Sigmoid colon (tissue), 7 donors: ENCODE results near the gene INPP5D. TPM values are rescaled to one million over a fixed set of nuclear protein-coding genes. Genes with fewer than 3 reads are reported as not detected.

ENCODE experiments used
- DNase-seq: peaks from one replicate; pipeline ENCODE4 v3.0.0-alpha.2; 2019
- H3K27ac ChIP-seq, 4 donors: fragments of 200-600 bp; sonication (generic); one replicate each; pipeline ENCODE4 v1.5.1; 2016 to 2019; ENCODE audit warnings: mild to moderate bottlenecking in 1 of 4
- H3K27me3 ChIP-seq, 3 donors: fragments of 200-600 bp; sonication (generic); one replicate each; pipeline ENCODE4 v1.5.1; 2019; ENCODE audit warnings: mild to moderate bottlenecking in 1 of 3
- H3K36me3 ChIP-seq, 4 donors: fragments of 200-600 bp; sonication (generic); one replicate each; pipeline ENCODE4 v1.5.1; 2016 to 2019
- H3K4me1 ChIP-seq, 4 donors: fragments of 200-600 bp; sonication (generic); one replicate each; pipeline ENCODE4 v1.5.1; 2017 to 2019
- H3K4me3 ChIP-seq, 4 donors: fragments of 200-600 bp; sonication (generic); one replicate each; pipeline ENCODE4 v1.5.1; 2017 to 2019; ENCODE audit warnings: mild to moderate bottlenecking in 2 of 4, moderate library complexity in 1 of 4
- H3K9me3 ChIP-seq, 4 donors: fragments of 200-600 bp in 3 of 4; sonication (generic) in 3 of 4; one replicate each; pipeline versions ENCODE4 v1.5.1 to v1.6.1; 2013 to 2019
- EP300 ChIP-seq, 4 donors: sonication (generic); formaldehyde crosslinking; IDR thresholded peaks; one replicate each; pipeline ENCODE4 v1.6.1; 2017; ENCODE audit warnings: antibody characterized with exemption in 4 of 4
- POLR2A ChIP-seq, 2 donors: fragments of 450-650 bp; IDR thresholded peaks; one replicate each; pipeline ENCODE4 v1.6.1; 2016; ENCODE audit warnings: antibody characterized with exemption in 2 of 2, mild to moderate bottlenecking in 2 of 2, moderate library complexity in 2 of 2
- POLR2AphosphoS5 ChIP-seq, 4 donors: sonication (generic); formaldehyde crosslinking; IDR thresholded peaks; one replicate each; pipeline ENCODE4 v1.6.1; 2017; ENCODE audit warnings: antibody characterized with exemption in 4 of 4
- WGBS, 2 donors: extraction: QIAGEN DNeasy Blood & Tissue Kit; methylation state at CpG; one replicate each; pipeline ENCODE4 v1.1.7; 2013; 5-methylcytosine and 5-hydroxymethylcytosine counted together
- intact Hi-C: fragments of 100-400 bp; cut with DNase I; formaldehyde crosslinking; loops from one replicate; pipeline ENCODE4 v1.15.1; 2023
- polyA plus RNA-seq, 3 donors: library from polyadenylated mRNA; stranded (reverse); fragments of 200-250 nt; gene quantifications; one replicate each; pipeline ENCODE4 v1.2.3, GENCODE V29; 2013
- total RNA-seq, 4 donors: library from RNA; depleted of rRNA; stranded (reverse); fragments of >200 nt; gene quantifications; one replicate each; pipeline ENCODE4 v1.1.0, GENCODE V29; 2016
- TF ChIP-seq, protein P1 (sequence below), 4 experiments: fragments of 450-650 bp in 3 of 4; fragments of 200-600 bp in 1 of 4; IDR thresholded peaks; one replicate each; pipeline ENCODE4 v1.5.1; 2016 to 2019; ENCODE audit warnings: antibody characterized with exemption in 4 of 4, mild to moderate bottlenecking in 3 of 4, moderate library complexity in 2 of 4
- donor health status: healthy with polysubstance abuse.
- donor health status: Bipolar disorder and iron deficiency.
- donor health status: healthy.

INPP5D gene
- total and polyA plus RNA-seq, 7 donors = 4.2 to 44.8 (median 8.7) TPM

DNA sequence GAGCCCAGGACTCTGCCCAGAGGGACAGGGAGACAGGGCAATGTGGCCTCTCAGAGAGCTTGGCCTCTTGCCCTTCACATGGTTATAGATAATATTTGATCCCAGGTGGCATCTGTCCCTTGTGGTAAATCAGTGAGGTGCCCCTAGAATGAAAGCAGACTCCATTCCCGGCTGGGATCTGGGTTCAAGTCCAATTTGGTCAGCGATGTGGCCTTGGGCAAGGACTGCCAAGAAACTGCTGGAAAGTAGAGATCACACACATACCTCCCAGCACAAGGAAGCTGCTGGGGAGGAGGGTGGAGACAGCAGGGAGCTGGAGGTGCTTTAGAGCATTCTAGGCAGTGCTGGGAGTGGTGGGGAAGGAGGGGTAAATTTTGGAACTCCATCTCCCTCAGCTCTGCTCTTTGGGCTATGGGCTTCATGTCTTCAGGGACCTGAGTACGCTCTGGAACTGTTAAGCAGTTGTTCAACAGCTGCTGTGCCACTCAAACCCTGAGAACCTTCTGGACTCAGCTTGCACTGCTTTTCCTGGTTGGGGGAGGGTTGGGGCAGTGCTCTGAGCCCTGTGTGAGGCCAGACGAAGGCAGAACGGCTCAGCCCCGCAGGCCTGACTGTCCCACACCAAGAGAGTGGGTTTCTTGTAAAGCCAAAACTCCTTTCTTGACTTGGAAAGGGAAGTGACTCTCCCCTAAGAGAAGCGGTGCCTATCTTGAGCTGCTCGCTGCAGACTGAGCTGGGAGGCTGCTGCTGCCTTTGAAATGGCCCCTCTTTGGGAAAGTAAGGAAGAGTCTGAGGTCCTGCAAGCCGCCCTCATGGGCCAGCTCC, 23.0 kb downstream of the INPP5D start:
- H3K4me3 ChIP-seq = no peak overlapping the region
- DNase-seq = peak; percentile 41
- H3K27ac ChIP-seq = peak overlapping the region; percentile 45 to 68 (median 66)
- H3K4me1 ChIP-seq = no peaks in the 10 kb centered on the region
- no peaks in the 10 kb centered on the region for H3K9me3 ChIP-seq
- 54 to 76% methylated on average over 9 of the region's 9 CpGs for WGBS, 2 donors
- H3K36me3 ChIP-seq = no peaks in the 10 kb centered on the region
- TF ChIP-seq POLR2A (IDR thresholded peaks at IDR 0.05) = no peak
- TF ChIP-seq, protein P1, sequence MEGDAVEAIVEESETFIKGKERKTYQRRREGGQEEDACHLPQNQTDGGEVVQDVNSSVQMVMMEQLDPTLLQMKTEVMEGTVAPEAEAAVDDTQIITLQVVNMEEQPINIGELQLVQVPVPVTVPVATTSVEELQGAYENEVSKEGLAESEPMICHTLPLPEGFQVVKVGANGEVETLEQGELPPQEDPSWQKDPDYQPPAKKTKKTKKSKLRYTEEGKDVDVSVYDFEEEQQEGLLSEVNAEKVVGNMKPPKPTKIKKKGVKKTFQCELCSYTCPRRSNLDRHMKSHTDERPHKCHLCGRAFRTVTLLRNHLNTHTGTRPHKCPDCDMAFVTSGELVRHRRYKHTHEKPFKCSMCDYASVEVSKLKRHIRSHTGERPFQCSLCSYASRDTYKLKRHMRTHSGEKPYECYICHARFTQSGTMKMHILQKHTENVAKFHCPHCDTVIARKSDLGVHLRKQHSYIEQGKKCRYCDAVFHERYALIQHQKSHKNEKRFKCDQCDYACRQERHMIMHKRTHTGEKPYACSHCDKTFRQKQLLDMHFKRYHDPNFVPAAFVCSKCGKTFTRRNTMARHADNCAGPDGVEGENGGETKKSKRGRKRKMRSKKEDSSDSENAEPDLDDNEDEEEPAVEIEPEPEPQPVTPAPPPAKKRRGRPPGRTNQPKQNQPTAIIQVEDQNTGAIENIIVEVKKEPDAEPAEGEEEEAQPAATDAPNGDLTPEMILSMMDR (IDR thresholded peaks at IDR 0.05) = no peak
- no peak for TF ChIP-seq POLR2AphosphoS5 (IDR thresholded peaks at IDR 0.05)
- TF ChIP-seq EP300 (IDR thresholded peaks at IDR 0.05) = no peak
- intact Hi-C loops = no loop called here
- H3K27me3 ChIP-seq = no peaks in the 10 kb centered on the region

DNA sequence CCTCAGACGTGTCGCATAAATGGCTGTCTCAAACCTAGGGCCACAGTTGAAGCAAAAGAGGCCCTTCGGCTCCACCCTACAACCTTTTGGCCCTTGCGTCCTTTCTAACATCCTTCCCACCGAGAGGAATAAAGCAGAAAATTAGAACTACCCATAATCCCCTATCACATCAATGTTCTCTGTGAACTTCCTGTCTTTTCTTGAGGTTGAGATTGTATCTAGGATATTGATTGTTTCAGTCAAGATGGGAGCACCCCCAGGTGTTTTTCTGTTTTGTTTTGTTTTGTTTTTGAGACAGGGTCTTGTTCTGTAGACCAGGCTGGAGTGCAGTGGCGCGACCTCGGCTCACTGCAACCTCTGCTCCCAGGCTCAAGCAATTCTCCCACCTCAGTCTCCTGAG, 23.6 kb downstream of the INPP5D start:
- no peak for TF ChIP-seq EP300 (IDR thresholded peaks at IDR 0.05)
- TF ChIP-seq POLR2AphosphoS5 (IDR thresholded peaks at IDR 0.05) = no peak
- no peak for TF ChIP-seq POLR2A (IDR thresholded peaks at IDR 0.05)
- TF ChIP-seq, protein P1 (IDR thresholded peaks at IDR 0.05) = no peak
- no peak for DNase-seq
- Histone ChIP-seq H3K4me1 (no peaks in the 10 kb centered on the region), H3K27me3 (no peaks in the 10 kb centered on the region), H3K9me3 (no peaks in the 10 kb centered on the region), H3K36me3 (no peaks in the 10 kb centered on the region), H3K4me3 (no peak overlapping the region), H3K27ac (peak overlapping the region; percentile 45 to 68 (median 66))
- intact Hi-C loops = no loop called here
- 71 to 89% methylated on average over 8 of the region's 8 CpGs for WGBS, 2 donors

DNA sequence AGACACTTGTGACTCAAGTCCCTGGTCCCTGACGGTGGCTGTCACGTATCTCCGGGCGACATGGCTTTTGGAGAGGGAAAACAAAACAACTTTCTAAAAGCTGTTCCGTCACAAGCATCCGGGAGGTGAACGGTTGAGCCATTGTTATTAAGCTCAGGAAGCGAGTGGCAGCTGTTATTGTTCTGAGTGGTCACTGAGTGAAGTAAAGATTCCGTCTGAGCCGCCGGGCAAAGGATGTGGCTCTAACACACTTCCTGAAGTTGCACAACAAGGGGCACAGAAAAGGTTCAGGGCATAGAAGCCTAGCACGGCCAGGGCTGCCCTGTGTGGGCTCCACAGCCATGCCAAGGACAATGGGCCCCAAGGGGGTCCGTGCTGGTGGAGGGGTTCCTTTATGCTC, 24.3 kb downstream of the INPP5D start:
- WGBS, 2 donors = 46 to 83% methylated on average over 13 of the region's 13 CpGs
- Histone ChIP-seq H3K36me3 (no peaks in the 10 kb centered on the region), H3K4me3 (no peak overlapping the region), H3K9me3 (no peaks in the 10 kb centered on the region), H3K27ac (peak overlapping the region; percentile 45 to 68 (median 66)), H3K4me1 (no peaks in the 10 kb centered on the region), H3K27me3 (no peaks in the 10 kb centered on the region)
- peak; percentile 80 for DNase-seq
- TF ChIP-seq EP300 (IDR thresholded peaks at IDR 0.05) (peak in 2 of 4 donors; percentile 7 to 75), POLR2A (IDR thresholded peaks at IDR 0.05) (no peak), POLR2AphosphoS5 (IDR thresholded peaks at IDR 0.05) (peak in 3 of 4 donors; percentile 15 to 61 (median 37))
- intact Hi-C loops = no loop called here

DNA sequence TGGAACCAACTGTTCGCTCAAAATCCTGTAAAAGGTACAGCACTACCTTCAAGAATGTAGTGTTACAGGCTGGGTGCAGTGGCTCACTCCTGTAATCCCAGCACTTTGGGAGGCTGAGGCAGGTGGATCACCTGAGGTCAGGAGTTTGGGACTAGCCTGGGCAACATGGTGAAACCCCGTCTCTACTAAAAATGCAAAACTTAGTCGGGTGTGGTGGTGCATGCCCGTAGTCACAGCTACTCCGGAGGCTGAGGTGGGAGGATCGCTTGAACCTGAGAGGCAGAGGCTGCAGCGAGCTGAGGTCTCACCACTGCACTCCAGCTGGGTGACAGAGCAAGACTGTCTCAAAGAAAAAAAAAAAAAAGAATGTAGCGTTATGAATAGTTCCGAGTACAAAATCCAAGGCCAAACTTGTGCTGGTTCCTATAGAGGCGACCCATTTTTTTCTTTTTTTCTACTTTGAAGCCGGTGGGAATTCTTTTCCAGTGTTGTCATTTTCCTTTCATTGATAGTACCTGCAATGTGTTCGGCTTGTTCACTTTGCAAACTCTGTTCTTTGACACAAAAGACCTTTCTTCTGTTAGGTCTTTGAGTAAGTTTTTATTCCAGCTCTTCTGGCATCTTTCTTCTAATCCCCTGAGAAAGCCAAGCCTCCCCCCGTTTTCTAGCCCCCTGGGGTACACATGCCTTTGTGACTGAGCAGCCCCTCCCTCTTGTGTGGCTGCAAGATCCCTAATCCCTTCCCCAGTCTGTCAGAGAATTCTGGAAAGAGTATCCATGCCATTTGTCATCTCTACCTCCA, 25.1 kb downstream of the INPP5D start:
- intact Hi-C loops = no loop called here
- Histone ChIP-seq H3K27ac (peak overlapping the region; percentile 24 to 68 (median 50)), H3K4me3 (no peak overlapping the region), H3K9me3 (no peaks in the 10 kb centered on the region), H3K36me3 (no peaks in the 10 kb centered on the region), H3K4me1 (no peaks in the 10 kb centered on the region), H3K27me3 (no peaks in the 10 kb centered on the region)
- DNase-seq = peak; percentile 24
- 77 to 89% methylated on average over 13 of the region's 13 CpGs for WGBS, 2 donors
- TF ChIP-seq POLR2AphosphoS5 (IDR thresholded peaks at IDR 0.05) (no peak), EP300 (IDR thresholded peaks at IDR 0.05) (no peak), POLR2A (IDR thresholded peaks at IDR 0.05) (no peak)
- TF ChIP-seq, protein P1 (IDR thresholded peaks at IDR 0.05) = no peak

DNA sequence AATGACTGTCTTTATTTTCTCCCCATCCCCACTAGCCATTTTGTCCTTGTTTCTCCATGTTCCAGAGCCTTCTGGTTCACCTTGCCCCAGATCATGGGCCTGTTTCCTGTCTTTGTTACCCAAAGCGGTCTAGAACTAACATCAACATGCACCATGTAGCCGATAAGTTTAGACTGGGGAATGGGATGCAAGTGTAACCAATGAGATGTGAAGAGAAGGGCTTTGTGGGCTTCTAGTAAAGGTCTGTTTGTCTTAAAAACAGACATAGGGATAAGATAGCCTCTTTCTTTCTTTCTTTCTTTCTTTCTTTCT, 25.7 kb downstream of the INPP5D start:
- no peak for DNase-seq
- no peaks in the 10 kb centered on the region for H3K4me1 ChIP-seq
- H3K9me3 ChIP-seq = no peaks in the 10 kb centered on the region
- H3K27ac ChIP-seq = peak overlapping the region; percentile 24 to 68 (median 40)
- H3K36me3 ChIP-seq = no peaks in the 10 kb centered on the region
- TF ChIP-seq POLR2AphosphoS5 (IDR thresholded peaks at IDR 0.05) = no peak
- no peak for TF ChIP-seq POLR2A (IDR thresholded peaks at IDR 0.05)
- TF ChIP-seq EP300 (IDR thresholded peaks at IDR 0.05) = no peak
- TF ChIP-seq, protein P1 (IDR thresholded peaks at IDR 0.05) = no peak
- intact Hi-C loops = no loop called here
- WGBS, 2 donors = 83 to 96% methylated on average over 2 of the region's 2 CpGs
- H3K4me3 ChIP-seq = no peak overlapping the region
- no peaks in the 10 kb centered on the region for H3K27me3 ChIP-seq
